HepG2 (cell line): ENCODE measurements around the gene PPOX. TPM values are rescaled to one million over a fixed set of nuclear protein-coding genes. Genes with fewer than 3 reads are reported as not detected.

Experiments
- CCDC6 ChIP-seq: sonication (generic); formaldehyde crosslinking; IDR thresholded peaks from 2 replicates; pipeline ENCODE4 v1.8.1; 2022; ENCODE audit warnings: mild to moderate bottlenecking, missing genetic modification reagents, moderate library complexity
- ELF4 ChIP-seq: sonication (generic); formaldehyde crosslinking; IDR thresholded peaks from 2 replicates; pipeline ENCODE4 v1.5.0; 2020; ENCODE audit warnings: missing genetic modification reagents, mild to moderate bottlenecking, moderate library complexity, borderline replicate concordance
- MAFG ChIP-seq: sonication (generic); formaldehyde crosslinking; IDR thresholded peaks from 2 replicates; pipeline ENCODE4 v1.5.1; 2020; ENCODE audit warnings: mild to moderate bottlenecking, missing genetic modification reagents
- MATR3 ChIP-seq: sonication (generic); formaldehyde crosslinking; IDR thresholded peaks from 2 replicates; pipeline ENCODE4 v1.4.0; 2020; ENCODE audit warnings: missing genetic modification reagents
- MYC ChIP-seq: sonication (generic); formaldehyde crosslinking; IDR thresholded peaks from 2 replicates; pipeline ENCODE4 v1.9.0; 2021; ENCODE audit warnings: missing genetic modification reagents, borderline replicate concordance
- NCOA2 ChIP-seq: sonication (generic); formaldehyde crosslinking; IDR thresholded peaks from 2 replicates; pipeline ENCODE4 v1.8.0; 2022; ENCODE audit warnings: inconsistent platforms
- NFKB2 ChIP-seq: sonication (generic); formaldehyde crosslinking; IDR thresholded peaks from 2 replicates; pipeline ENCODE4 v1.4.0; 2020; ENCODE audit warnings: missing genetic modification reagents, borderline replicate concordance
- PAX8 ChIP-seq: sonication (generic); formaldehyde crosslinking; IDR thresholded peaks from 2 replicates; pipeline ENCODE4 v1.8.0; 2022; ENCODE audit warnings: mild to moderate bottlenecking, missing genetic modification reagents, borderline replicate concordance
- ZBTB42 ChIP-seq: sonication (generic); formaldehyde crosslinking; IDR thresholded peaks from 2 replicates; pipeline ENCODE4 v1.5.0; 2020; ENCODE audit warnings: mild to moderate bottlenecking, missing genetic modification reagents
- ZHX2 ChIP-seq, 2 experiments: sonication (generic) in 1 of 2; formaldehyde crosslinking in 1 of 2; IDR thresholded peaks; 2 replicates each; pipeline versions ENCODE4 v1.6.1 to v1.9.0; 2014 to 2022; ENCODE audit warnings: antibody characterized with exemption in 1 of 2, borderline replicate concordance in 1 of 2, inconsistent platforms in 1 of 2, low read depth in 1 of 2, missing genetic modification reagents in 1 of 2
- ZNF10 ChIP-seq: sonication (generic); formaldehyde crosslinking; IDR thresholded peaks from 2 replicates; pipeline ENCODE4 v1.4.0; 2020; ENCODE audit warnings: mild to moderate bottlenecking, low read depth, missing genetic modification reagents, borderline replicate concordance
- ZNF136 ChIP-seq: sonication (generic); formaldehyde crosslinking; IDR thresholded peaks from 2 replicates; pipeline ENCODE4 v1.8.1; 2022; ENCODE audit warnings: low read depth, mild to moderate bottlenecking, moderate library complexity, missing genetic modification reagents
- ZNF207 ChIP-seq: fragments of 450-650 bp; IDR thresholded peaks from 2 replicates; pipeline ENCODE4 v1.6.1; 2016; ENCODE audit warnings: antibody characterized with exemption, borderline replicate concordance
- ZNF230 ChIP-seq: sonication (generic); formaldehyde crosslinking; IDR thresholded peaks from 2 replicates; pipeline ENCODE4 v1.4.0; 2020; ENCODE audit warnings: mild to moderate bottlenecking, missing genetic modification reagents
- ZNF691 ChIP-seq: sonication (generic); formaldehyde crosslinking; IDR thresholded peaks from 2 replicates; pipeline ENCODE4 v1.4.0; 2020; ENCODE audit warnings: missing genetic modification reagents, low read depth, mild to moderate bottlenecking, borderline replicate concordance
- ZSCAN5A ChIP-seq: sonication (generic); formaldehyde crosslinking; IDR thresholded peaks from 2 replicates; pipeline ENCODE4 v1.8.0; 2022; ENCODE audit warnings: mild to moderate bottlenecking, missing genetic modification reagents, borderline replicate concordance
- polyA plus RNA-seq, 8 experiments: library from polyadenylated mRNA; depleted of rRNA in 3 of 8; stranded (reverse) in 7 of 8; unstranded in 1 of 8; fragments of >200 nt; fragmentation: Illumina TruSeq in 4 of 8; extraction: Trizol in 4 of 8; gene quantifications; 2 replicates each; pipeline versions ENCODE4 v1.2.1 to v1.2.3, GENCODE V29; 2011 to 2016; ENCODE audit warnings: low read depth in 4 of 8, missing spikeins in 1 of 8, mixed read lengths in 1 of 8; ENCODE audit not compliant: insufficient read depth in 1 of 8
- total RNA-seq, 5 experiments: library from RNA; depleted of rRNA; stranded (reverse); fragments of >200 nt; fragmentation: Illumina TruSeq; extraction: Trizol; gene quantifications; 2 replicates each; pipeline ENCODE4 v1.2.3, GENCODE V29; 2016; ENCODE audit warnings: low read depth in 1 of 5

The PPOX gene
- total and polyA plus RNA-seq, 2 of the 13 experiments (the other 11 are each of a cell fraction or from before 2014, with no cell fraction given), result 15.5 to 27.7 TPM

GRCh38 chr1:161201836-161202712 lies 35.8 kb downstream of the PPOX start, which contains the start of gene NDUFS2 (continued):
- TF ChIP-seq ZHX2 (IDR thresholded peaks at IDR 0.05; ENCODE audit: low read depth) (peak; percentile 99), ZHX2 (CRISPR knock-in tag; IDR thresholded peaks at IDR 0.05; ENCODE audit: borderline replicate concordance) (no peak), ELF4 (CRISPR knock-in tag) (peak; percentile 90), MATR3 (no peak), ZNF230 (CRISPR knock-in tag) (peak; percentile 90; the same call in 1 of the 2 replicates), ZNF136 (CRISPR knock-in tag) (0 out of 2 replicates have a peak, but pooled peaks have one; percentile 41), ZNF691 (CRISPR knock-in tag) (peak; percentile 51; the same call in 1 of the 2 replicates), ZBTB42 (no peak), NFKB2 (CRISPR knock-in tag) (peak; percentile 56; the same call in 1 of the 2 replicates), MYC (CRISPR knock-in tag) (peak; percentile 61; the same call in 1 of the 2 replicates), CCDC6 (CRISPR knock-in tag) (peak; percentile 55; the same call in 1 of the 2 replicates), ZSCAN5A (CRISPR knock-in tag) (peak; percentile 75; the same call in 1 of the 2 replicates), NCOA2 (CRISPR knock-in tag) (no peak), ZNF10 (CRISPR knock-in tag) (no peak), ZNF207 (no peak), PAX8 (CRISPR knock-in tag) (no peak), MAFG (CRISPR knock-in tag) (no peak)
